Hematopoietic multipotent progenitor cell treated with erythropoietin and hydrocortisone succinate and interleukin-3 and kit ligand, for 6 days (in vitro differentiated cells): ENCODE results near the gene SERPINB2.
"Not testable (repeated sequence)": the region's sequence is repeated elsewhere in the genome, so short reads cannot be mapped to it uniquely, and the experiment has no call there.

ENCODE experiments used
- DNase-seq: peaks from one replicate; pipeline ENCODE4 v3.0.0-alpha.2; 2015

The SERPINB2 gene

DNA sequence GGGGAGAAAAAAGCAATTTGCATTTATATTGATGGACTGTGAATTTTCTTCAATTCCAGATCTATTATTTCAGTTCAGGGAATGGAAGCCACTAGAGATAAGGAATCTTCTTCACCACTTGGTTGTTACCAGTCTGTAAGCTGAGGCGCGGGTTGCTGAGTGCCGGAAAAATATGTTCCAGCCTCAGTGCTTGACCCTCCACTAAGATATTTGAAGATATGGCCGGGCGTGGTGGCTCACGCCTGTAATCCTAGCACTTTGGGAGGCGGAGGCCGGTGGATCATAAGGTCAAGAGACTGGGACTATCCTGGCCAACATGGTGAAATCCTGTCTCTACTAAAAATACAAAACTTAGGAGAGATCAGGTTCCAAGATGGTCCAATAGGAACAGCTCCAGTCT, 52.5 kb downstream of the SERPINB2 start:
- no peak for DNase-seq

DNA sequence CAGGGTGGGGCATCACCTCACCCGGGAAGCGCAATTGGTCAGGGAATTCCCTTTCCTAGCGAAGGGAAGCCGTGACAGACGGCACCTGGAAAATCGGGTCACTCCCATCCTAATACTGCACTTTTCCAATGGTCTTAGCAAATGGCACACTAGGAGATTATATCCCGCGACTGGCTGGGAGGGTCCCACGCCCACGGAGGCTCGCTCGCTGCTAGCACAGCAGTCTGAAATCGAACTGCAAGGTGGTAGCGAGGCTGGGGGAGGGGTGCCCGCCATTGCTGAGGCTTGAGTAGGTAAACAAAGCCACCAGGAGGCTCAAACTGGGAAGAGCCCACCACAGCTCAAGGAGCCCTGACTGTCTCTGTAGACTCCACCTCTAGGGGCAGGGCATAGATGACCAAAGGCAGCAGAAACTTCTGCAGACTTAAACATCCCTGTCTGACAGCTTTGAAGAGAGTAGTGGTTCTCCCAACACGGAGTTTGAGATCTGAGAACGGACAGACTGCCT, 53.1 kb downstream of the SERPINB2 start:
- not testable (repeated sequence) for DNase-seq

GRCh38 chr18:63947051-63947790, 59.7 kb downstream of the SERPINB2 start:
- DNase-seq = no peak

DNA sequence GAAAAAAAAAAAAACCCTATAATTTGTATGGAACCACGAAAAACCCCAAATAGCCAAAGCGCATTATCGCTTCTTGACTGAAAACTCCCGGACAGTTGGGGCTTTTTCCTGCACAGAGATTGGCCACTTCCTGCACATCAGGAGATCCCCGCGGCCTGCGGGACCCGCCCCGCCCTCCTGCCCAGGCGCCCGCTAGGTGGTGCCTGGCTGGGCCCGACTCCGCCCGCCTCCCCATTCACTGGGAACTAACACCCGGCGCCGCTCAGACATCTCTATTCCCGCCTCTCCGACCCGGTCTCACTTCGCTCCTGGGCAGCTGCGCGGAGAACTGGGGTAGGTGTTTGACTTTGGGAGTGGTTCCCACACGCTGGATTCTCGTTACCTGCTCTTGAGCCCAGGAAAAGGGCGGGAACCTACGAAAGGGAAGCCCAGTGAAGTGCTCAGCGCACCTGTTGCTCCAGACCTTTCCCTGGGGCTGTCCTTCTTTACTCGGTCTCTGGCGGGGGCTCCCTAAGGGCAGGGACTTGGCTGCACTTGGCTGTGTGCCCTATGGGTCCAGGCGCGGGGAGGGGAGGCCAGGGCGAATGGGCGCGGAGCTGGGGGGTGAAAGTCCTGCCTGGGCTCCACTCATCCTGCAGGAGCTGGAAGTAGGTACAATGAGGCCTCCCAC, 61.7 kb downstream of the SERPINB2 start, which contains the start of gene HMSD:
TSS of gene HMSD (plus strand) at position 234 of the 670 bp plus-strand sequence. CDS start 4,155 bp downstream, outside the sequence.
- DNase-seq = peak; percentile 42

DNA sequence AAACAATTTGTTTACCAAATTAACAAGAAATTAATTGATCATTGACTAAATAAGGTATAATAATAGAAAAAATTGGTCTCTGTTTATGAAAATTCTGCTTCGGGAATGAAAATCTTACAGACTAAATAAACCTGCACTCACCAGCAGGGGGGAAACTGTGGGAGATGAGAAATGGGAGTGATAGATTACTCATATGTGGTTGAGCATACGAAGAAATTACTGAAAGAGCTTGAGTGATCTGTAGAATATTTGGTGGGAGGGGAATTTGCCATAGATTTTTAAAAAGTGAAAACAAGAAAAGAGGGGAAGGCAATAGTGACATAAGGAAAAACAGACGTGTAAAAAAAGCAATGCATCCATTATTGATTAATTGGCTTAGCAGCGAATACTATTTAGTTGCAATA, 63.8 kb downstream of the SERPINB2 start:
- no peak for DNase-seq
